HG03095 (cell line): ENCODE data around the gene CLDN4.
"Not testable (repeated sequence)": the region's sequence is repeated elsewhere in the genome, so short reads cannot be mapped to it uniquely, and the experiment has no call there.

Source experiments
- ATAC-seq: cut with Tn5 transposase; IDR thresholded peaks from one replicate; pipeline ENCODE4 v1.9.1; 2021; ENCODE audit warnings: moderate library complexity; ENCODE audit not compliant: unreplicated experiment

Gene CLDN4

GRCh38 chr7:73842067-73842976, 11.5 kb downstream of the CLDN4 start, which contains the start of gene METTL27:
TSS of gene METTL27 (minus strand) at chr7:73842516. CDS start at chr7:73842140, 376 bp downstream.
- ATAC-seq, result peak; percentile 90

GRCh38 chr7:73844131-73844547, 13.3 kb downstream of the CLDN4 start:
- ATAC-seq, result no peak

DNA sequence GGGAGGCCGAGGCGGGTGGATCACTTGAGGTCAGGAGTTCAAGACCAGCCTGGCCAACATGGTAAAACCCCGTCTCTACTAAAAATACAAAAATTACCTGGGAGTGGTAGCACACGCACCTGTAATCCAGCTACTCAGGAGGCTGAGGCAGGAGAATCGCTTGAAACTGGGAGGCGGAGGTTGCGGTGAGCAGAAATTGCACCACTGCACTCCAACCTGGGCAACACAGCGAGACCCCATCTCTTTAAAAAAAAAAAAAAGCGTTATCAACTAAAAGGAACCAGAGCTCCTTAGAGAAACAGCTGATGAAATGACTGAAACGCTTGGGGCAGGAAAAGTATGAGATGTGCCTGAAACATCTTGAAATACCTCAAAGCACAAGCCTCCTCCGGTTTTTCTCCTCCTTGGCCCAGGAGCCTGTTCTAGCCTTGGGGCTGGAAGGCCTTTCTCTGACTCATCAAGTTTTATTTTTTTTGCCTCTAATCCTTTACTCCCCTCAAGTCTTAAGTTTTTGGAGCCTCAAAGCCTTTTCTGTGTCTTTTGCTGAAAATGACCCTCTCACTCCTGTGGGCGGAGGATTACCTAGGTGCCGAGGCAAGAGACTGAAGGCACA, 14.2 kb downstream of the CLDN4 start:
- ATAC-seq, result no peak

DNA sequence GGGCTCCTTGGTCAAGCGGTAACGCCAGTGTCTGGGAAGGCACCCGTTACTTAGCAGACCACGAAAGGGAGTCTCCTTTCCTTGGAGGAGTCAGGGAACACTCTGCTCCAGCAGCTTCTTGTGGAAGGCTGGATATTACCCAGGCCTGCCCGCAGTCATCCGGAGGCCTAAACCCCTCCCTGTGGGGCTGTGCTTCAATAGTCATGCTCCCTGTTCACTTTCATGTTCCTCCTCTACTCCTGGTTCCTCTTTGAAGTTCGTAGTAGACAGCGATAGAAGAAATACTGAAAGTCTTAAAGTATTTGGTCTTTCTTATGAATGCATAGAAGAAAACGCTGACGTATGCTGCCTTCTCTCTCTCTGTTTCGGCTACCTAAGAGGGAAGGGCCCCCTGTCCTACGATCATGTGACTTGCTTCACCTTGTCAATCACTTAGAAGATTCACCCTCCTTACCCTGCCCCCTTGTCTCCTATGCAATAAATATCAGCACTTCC, 15.0 kb downstream of the CLDN4 start:
- ATAC-seq, result not testable (repeated sequence)

GRCh38 chr7:73847941-73848723, 17.3 kb downstream of the CLDN4 start:
- ATAC-seq, result no peak

- no peak for ATAC-seq
These were observed 20.0 kb downstream of the CLDN4 start for GRCh38 chr7:73850781-73851207.

DNA sequence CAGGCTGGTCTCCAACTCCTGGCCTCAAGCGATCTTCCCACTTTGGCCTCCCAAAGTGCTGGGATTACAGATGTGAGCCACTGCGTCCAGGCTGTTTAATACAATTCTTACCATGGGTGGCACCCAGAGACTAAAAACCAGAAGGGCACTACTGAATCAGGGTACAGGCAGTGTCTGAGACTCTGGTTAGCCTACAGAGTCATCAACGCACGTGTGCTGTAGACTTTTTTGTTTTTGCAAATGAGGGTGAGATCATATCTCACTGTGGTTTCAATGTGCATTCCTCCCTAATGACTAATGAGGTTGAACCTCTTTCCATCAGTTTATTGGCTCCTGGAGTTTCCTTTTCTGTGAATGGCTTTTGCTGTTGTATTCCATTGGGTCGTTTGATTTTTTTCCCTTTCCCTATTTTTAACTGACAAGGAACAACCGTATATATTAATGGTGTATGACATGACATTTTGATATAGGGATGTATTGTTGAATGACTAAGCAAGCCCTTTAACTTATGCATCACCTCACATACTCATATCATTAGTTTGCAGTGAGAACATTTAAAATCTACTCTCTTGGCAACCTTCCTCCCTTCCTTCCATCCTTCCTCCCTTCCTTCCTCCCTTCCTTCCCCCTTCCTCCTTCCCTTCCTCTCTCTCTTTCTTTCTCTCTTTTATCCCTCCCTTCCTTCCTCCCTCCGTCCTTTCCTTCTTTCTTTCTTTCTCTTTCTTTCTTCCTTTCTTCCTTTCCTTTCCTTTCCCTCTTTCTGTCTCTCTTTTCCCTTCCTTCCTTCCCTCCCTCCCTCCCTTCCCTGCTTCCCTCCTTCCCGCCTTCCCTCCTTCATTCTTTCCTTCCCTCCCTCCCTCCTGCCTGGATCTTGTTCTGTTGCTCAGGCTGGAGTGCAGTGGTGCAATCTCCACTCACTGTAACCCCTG, 20.9 kb downstream of the CLDN4 start:
- ATAC-seq, result peak; percentile 79

GRCh38 chr7:73852500-73852899, 21.7 kb downstream of the CLDN4 start:
- ATAC-seq, result no peak

DNA sequence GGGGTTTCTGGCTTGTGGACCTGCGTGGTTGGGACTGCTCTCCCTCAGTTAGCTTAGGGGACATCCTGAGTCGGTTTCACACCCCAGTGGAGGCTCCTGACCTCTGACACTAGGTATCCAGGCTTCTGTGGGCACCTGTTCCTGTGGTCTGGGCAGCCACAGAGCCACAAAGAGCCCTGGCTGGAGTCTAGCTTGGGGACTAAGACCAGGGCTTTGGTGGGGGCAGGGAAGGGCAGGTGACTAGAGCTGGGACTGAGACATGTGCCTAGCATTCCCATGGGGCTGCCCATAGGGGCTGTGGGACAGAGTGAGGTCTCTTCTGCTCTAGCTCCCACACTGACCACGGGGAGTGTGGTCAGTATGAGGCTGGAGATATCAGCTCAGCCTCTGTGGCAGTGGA, 26.1 kb downstream of the CLDN4 start:
- ATAC-seq, result no peak

DNA sequence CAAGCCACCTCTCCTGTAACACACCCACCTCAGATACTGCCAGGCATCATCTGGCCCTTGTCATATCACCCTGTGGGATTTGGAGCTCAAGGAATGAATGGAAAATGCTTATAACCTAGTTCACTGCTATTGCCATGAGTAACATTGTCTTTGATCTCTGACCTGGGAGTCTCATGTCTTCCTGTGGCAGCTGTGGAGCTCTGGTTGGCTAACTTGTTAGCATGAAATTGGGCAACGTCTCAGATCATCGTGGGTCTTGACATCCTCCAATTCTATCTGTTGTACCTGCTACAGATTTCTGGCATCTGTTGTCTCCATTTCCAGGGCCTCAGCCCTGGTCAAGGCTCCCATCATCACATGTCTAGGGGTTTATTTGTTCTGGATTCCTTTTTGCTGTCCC, 28.0 kb downstream of the CLDN4 start:
- ATAC-seq, result no peak

GRCh38 chr7:73860859-73861258, 30.1 kb downstream of the CLDN4 start, which contains the start of gene TMEM270:
TSS of gene TMEM270 (plus strand) at chr7:73861159. CDS start at chr7:73861195, 36 bp downstream.
- no peak for ATAC-seq

DNA sequence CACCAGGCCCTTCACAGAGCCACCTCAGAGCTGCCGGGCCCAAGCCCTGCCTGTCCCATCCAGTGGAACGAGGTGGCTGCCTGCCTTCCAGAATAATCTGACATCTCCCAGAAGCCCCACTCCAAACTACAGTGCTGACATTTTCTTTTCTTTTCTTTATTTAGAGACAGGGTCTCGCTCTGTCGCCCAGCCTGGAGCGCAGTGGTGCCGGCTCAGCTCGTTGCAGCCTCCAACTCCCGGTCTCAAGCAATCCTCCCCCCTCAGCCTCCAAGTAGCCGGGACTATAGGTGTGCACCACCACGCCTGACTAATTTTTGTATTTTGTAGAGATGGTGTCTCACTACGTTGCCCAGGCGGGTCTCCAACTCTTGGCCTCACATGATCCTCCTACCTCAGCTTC, 30.5 kb downstream of the CLDN4 start:
- ATAC-seq, result no peak

- ATAC-seq, result no peak
These were observed 34.4 kb downstream of the CLDN4 start for GRCh38 chr7:73864981-73865711.

DNA sequence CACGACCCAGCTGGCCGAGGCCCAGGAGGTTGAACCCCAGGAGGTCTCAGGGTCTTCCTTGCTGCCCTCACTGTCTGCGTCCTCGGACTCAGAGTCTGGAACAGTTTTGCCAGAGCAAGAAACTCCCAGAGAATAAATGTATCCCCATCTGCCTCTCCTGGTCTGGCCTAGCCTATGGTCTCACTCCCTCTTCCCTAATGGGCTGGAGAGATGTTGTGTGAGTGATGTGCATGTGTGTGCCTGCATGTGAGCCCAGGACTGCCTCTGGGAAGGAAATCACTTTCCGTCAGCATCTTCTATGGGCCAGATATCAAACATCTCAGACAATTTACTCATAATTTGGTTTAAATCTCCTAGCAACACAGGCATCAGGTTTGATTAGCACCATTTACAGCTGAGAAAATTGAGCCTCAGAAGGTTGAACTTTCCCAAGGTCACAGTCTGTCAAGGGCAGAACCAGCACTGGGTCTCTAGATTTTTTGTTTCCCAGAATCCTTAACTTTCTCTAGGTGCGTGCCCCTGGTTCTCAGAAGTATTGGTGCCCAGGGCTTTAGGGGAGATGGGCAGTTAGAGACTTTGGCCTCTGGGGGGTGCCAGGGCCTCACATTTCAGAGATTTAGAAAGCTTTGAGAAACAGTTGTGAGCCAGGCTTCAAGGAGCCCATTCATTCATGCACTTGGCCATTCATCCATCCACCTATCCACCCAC, 35.1 kb downstream of the CLDN4 start:
- ATAC-seq, result no peak

- ATAC-seq, result no peak
These were observed 35.6 kb downstream of the CLDN4 start for GRCh38 chr7:73866446-73866767.

DNA sequence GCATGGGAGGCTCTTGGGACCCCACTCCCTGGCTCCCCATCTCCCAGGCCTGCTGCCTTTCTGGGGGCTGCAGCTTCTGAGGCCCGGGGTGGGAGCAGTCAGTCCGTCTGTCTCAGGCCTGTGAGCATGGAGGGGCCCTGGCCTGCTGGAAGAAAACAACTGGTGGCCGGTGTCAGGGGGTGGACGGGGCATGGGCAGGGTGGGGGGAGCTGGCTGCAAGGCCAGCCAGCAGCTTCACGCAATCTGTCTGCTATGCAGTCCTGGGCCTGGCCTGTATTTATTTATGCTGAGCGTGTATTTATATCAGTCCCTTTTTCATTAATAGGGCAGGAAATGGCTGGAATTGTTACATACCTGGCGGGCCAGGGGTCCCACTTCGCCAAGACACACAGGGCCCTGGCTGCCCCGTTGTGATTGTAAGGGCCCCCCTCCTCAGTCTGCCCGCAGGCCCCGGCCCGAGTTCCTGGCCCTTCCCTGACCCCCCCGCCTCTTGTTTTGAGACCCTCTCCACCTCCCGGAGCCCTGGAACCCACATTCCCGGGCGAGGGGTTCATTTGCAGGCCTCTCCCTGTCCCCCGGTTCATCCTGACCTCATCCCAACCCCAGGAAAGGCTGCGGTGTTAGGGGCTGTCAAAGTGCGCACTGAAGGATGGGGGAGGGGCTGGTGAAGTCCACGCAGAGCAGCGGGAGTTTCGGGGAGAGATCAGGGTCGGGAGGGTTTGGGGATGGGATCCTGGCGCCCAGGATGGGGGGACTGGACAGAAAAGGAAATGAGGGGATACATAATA, 38.4 kb downstream of the CLDN4 start:
- no peak for ATAC-seq

DNA sequence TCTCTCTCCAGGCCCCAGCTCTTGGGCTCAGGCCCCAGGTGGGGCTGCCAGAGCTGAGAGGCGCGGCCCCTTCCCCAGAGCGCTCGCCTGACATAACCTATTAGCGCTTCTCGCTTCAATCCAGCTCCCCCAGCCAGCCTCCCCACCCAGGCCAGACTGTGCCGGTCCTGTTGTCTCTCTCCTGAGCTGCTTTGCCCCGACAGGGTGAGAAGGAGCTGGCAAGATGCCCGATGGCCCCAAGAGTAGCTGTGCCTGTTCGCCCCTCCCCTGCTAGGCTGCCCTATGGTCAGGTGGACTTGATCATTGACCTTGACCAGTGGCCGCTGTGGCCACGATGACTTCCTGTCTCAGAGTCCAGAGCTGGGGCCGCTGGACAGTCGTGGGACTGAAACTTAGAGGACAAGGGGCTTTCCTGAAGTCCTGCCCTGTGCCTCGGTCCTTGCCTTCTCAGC, 39.3 kb downstream of the CLDN4 start:
- no peak for ATAC-seq
